ENCODE results near the gene TMEM183A.

The TMEM183A gene

GRCh38 chr1:203073469-203073868, 66.3 kb downstream of the TMEM183A start:
- DNase-seq, result no peak
